ENCODE results near the gene GRIP2.

Gene GRIP2

DNA sequence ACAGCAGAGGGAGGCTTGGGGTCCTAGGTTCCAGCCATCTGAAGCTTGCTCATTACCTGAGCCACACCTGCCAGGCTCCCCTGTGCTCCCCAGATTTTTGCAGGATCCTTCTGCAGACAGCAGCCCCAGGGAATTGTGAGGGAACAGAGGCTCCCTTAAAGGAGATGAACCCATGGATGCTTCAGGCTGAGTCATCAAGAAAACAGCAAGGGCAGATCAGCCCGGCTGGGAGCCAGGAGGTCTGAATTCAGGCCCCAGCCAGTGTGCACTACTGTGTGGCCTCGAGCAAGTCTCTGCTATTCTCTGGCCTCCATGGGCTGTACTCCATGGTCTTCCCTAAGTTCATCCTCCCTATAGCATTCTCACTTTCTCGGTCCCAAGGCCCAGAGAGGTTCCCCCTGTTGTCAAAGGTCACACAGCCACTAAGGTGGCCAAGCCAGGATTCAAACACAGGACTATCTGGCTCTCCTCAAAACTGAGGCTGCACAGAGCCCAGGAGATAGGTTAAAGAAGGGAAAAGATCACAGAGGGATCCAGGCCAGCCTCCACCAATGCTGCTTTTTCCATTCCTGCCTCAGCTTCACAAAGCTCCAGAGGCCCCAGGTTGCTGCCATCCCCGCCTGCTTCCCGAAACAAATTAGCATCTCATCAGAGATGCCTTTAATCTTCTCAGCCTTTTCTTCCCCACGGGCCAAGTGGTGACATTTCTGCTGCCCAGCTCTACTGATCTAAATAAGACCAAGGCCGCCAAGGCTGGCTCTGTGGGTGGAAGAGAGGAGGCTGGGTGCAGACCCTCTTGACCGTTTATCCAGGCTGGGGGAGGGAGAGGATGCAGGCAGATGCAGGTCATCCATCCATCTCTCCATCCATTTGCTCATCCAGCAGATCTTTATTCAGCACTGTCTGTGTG is 21.2 kb upstream of the GRIP2 start:
- DNase-seq = no peak

DNA sequence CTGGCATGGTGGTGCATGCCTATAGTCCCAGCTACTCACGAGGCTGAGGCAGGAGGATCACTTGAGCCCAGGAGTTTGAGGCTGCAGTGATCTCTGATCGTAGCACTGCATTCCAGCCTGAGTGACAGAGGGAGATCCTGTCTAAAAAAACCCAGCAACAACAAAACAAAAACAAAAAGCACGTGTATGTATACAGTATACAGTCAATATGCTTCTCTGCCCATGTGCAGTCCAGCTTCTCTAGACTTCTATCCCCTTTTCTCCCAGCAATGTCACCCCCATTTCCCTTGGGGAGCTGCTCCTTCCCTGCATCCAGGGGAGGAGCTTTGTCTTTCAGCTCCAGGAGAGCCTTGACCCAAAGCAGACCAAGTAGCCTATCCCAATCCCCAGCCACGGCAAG is 20.0 kb upstream of the GRIP2 start:
- no peak for DNase-seq

DNA sequence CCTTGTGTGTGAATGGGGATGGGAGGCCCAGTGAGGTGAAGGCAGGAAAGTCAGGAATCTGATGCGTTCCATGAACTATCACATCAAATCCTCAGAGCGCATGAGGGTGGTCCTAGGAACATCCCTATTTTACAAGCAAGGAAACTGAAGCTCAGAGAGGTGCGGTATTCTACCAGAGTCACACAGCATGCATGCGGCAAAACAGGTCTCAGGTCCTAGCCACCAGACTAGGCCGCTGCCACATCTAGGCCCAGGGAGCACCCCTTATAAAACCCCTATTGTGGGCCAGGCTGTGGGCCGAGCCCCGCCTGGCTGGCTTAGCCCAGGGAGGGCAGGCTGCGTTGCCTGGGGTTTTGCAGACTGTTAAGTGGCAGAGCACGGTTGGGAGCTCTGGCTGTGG is 17.9 kb upstream of the GRIP2 start:
- DNase-seq = no peak

DNA sequence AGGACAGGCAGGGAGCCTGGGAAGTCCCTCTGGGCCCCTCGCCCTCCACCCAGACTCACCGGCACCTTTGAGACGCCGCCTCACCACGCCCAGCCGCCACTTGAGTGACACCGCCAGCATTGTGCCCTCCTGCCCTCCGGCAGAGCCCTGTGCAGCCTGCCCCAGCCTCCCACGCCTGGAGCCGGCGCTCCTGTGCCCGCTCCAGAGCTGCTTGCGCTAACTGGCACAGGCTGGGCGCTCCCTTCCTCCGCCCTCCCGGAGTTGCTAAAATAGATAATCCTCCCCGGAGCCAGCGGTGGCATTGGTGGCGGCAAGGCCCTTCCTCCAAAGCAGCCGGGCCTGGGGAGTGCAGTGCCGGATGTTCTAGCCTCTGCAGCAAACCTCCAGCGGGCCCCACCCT is 15.7 kb upstream of the GRIP2 start:
- DNase-seq = no peak

DNA sequence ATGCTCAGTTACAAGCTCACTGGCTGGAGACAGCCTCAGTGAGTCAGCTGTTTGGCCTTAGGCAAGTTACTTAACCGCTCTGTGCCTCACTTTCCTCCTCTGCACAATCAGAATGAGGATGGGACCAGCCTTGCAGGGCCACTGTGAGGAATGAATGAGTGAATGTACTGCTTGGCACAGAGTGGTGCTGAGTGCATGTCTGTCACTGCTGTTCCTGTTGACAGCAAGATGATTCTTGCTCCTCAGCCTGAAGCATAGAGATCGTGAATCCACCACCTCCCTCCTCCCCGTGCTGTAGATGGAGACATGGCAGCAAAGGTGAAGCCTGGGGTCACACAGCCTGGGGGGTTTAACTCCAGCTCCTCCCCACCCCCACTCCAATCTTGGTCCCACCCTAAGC is 14.6 kb upstream of the GRIP2 start:
- DNase-seq = no peak

DNA sequence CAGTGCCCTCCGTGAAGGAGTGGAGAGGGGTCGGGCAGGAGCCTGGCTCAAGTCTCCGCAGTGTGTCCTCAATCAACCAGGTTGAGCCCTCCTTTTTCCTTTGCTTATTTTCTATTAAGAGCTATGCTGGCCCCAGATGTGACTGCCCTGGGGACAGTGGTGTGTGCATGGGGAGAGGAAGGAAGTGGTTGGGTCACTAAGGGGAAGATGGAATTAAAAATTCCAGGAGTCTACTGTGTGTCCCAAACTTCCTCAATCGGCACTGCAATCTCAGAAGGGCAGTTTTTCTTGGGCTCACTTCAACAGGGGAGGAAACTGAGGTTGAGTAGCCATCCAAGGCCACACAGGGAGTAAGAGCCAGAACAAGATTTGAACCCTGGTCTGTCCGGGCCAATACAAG is 13.7 kb upstream of the GRIP2 start:
- no peak for DNase-seq

DNA sequence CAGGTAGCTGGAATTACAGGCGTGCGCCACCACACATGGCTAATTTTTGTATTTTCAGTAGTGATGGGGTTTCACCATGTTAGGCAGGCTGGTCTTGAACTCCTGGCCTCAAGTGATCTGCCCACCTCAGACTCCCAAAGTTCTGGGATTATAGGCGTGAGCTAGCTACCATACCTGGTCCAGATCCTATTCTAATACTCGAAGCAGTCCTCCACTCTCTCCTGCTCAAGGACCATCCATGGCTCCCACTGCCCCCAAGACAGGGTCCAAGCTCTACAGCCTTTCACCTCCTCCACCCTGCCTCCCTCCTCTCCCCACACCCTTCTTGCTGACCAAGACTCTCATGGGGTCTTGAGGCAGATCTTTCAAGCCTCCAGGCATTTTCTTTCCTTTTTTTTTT is 12.6 kb upstream of the GRIP2 start:
- DNase-seq = no peak

DNA sequence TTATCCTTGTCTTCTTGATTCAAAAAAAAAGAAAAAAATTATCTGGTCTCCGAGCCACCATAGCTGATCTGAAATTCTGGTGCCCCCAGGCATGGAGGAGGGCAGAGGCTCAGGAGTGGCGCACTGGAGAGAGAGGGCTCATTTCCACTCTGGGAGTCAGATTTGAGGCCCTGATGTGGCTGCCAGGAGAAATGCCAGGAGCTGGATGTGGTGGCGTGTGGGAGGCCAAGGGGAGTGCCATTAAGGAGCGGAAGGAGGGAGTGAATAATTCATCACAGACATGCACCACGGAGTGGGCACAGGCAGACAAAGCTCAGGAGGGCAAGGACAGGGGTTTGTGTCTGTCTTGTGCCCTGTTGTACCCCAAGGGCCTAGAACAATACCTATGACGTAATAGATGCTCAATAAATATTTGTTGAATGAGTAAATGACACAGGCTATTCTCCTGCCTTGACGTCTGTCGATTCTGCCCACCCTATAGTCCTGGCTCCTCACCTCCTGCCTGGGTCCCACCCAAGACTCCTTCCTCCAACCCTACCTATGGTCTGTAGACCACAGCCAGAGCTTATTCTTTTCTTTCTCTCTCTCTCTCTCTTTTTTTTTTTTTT is 12.0 kb upstream of the GRIP2 start:
- no peak for DNase-seq

DNA sequence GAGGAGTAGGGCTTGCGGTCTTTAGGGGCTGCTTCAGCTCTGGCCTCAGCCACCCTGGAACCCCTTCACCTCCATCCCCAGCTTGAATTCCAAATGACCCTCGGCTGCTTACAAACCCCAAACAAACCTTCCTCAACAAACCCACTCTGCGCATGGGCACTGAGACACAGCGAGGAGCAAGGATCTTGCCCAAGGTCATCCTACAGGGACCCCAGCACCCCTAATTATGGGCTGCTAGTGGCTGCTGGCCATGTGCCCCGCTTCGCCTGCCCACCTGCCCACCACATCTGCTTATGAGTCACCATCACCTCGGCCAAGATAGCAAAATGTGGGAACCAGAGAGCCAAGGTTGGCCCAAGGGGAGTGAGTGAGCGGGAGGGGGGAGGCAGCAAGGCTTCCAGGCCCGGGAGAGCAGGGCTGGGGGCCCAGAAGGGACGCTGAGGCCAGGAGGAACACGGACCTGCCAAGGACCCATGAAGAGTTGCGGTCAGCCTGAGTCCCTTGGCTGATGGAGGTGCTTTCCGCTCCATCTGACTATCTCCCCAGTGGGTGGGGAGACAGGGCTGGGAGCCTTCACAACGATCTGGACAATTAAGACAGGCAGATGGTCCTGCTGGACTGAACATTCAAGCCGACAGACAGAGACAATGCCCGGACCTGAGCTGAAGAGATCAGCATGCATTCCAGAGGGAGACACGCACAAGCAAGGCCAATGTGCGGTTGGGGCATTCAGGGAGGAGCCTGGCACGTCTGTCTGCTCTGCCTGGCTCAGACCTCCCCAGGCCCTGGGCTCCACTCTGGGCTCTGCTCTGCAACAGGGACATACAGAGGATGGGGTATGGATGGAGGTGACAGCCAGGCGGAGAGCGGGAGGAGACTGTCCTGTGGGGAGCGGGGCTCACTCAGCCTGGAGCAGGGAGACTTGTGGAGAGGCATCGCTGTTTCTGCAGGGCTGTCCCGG is 10.8 kb upstream of the GRIP2 start:
- DNase-seq = no peak

DNA sequence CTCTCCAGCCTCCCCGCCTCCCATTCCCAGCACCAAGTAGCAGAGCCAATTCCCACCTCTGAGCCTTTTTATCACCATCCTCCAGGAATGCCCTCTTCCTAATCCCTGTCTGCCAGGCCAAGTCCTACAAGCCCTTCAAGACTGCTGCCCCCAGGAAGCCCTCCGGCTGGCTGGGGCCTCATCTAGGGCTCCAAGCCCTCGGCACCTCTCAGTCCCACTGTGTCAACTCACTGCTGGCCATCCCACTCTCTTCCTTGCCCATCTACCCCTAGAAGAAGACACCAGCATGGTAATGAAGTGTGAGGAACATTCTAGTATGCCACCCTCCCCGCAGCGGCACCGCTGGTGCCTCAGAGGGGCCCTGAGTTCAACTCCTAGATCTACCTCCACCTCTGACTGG is 10.0 kb upstream of the GRIP2 start:
- no peak for DNase-seq

DNA sequence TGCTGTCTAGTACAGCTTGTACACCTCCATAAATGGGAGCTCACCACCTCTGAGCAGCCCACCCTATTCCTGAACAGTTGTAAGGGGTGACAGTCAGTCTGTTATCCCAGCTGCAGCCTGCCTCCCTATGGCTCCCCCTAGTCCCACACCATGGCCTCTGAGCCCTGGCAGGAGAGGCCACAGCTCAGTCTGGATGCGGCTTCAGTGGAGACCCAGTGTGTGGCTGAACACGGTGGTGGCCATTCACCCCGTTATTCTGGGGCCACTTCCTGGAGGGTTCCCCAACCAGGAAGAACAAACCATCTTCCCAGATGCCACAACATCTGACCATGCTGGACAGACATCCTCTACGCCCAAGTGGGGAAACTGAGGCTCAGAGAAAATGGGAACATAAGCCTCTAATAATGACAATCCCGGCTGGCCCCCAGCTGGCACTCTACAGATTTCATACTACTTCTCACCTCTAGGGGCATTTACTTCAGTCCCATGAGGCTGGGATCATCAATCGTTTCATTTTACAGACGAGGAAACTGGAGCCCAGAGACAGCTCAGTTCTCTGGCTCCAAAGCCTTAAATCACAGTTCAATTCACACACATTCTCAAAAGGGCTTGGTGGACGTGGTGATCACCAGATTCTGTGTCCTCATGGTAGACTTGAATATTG is 9.2 kb upstream of the GRIP2 start:
- DNase-seq = no peak

DNA sequence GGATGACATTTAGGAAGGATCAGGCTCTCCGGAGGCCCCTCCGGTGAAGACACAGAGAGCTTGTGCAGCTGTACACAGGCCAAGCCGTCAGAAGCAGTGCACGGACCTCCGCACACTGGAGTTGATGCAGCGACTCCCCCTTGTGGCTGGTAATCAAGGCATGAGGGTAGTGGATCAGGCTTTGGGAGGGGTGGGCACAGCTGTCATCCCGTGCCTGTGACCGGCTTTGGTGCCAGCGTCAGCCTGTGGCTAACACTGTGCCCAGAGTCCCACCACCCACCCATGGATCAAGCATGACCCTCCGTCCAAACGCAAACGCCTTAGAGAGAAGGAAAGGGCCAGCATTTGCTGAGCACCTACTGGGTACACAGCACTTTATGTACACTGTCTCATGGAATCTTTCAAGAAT is 8.2 kb upstream of the GRIP2 start:
- peak; percentile 4 for DNase-seq

DNA sequence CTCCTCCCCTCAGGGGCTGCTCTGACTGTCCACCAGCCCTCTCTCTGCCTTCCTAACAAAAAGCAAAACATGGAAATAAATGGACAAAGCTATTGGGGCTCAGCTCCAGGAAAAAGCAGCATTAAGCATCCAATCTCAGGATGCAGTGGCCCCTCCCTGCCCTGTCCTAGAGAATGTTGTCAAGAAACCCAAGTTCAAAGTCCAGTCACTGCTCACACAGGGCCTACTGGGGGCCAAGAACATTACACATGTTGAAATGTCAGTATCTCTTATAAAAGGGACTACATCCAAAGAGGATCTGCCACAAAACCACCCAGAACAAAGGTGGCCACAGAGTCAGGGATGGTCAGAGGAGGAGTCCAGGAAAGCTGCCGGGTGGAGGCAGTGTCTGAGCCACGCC is 7.6 kb upstream of the GRIP2 start:
- DNase-seq = no peak

DNA sequence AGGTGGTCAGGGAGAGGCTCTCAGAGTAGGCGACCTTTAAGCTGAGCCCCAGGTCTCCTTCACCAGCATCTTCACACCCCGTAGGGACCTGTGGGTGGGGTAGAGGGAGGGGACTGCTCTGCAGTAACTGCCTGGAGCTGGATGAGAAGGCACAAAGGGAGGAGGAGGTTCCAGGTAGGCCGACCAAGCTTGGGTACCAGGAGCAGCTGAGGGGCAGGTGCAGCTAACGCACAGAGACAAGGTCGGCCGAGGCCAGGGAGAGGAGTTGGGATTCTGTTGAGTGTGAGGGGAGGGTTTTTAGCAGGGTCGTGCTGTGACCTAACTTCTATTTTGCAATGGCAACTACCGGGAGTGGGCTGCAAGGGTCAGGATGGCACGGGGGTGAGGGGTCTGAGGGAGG is 5.9 kb upstream of the GRIP2 start:
- no peak for DNase-seq

DNA sequence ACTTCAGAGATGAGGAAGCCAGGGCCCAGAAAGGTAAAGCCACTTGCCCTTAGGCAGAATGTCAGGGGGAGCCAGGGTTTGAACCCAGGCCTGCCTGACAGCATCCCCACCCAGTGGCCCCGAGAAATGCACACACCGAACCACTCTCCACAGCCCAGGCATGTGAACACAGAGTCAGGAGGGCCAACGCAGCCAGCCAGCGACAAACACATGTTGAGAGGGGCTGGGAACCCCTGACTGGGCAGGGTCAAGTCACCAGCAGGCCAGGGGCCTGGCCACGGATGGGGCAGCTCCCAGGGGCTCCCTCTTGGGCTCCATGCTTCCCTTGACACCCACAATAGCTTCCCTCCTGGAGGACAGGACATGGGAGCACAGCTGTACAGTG is 5.1 kb upstream of the GRIP2 start:
- DNase-seq = no peak

DNA sequence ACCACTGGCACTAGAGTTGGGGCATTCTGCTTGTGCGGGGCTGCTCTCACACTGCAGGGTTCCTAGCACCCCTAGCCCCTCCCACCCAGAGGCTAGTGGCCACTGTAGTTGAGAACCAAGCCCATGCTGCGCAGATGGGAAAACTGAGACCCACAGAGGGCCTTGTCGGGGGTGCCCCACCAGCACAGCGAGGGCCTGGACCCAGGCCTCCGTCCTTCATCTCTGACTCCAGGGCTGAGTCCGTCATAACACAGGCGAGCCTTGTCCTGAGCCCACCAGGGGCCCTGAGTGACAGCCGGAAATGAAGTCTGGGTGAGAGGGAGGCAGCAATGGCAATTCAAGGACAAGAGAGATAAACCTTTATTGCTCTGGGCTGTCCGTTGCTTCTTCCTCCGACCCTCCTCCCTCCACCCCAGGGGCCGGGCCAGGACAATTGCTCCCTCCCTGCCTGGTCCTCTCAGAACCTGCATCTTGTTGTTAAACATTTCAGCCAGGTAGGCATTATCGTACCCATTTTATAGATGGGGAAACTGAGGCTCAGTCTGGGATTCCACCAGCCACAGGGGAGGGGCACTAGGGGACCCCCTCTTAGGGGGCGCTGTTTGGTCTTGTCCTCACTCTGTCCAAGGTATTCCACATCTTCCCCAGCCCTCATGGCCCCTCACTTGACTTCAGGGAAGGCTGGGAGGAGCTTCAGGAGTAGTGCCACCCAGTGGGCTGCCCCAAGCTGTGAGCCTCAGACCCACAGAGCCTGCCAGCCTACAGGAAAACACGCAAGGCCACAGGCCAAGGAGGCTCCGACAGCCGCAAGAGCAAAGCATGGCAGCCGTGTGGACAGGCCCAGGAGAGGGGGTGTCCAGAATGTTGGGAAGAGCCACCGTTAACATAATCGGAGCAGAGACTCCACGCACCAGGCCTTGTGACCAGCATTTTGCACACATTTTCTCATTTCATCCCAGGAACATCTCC is 4.4 kb upstream of the GRIP2 start:
- no peak for DNase-seq

DNA sequence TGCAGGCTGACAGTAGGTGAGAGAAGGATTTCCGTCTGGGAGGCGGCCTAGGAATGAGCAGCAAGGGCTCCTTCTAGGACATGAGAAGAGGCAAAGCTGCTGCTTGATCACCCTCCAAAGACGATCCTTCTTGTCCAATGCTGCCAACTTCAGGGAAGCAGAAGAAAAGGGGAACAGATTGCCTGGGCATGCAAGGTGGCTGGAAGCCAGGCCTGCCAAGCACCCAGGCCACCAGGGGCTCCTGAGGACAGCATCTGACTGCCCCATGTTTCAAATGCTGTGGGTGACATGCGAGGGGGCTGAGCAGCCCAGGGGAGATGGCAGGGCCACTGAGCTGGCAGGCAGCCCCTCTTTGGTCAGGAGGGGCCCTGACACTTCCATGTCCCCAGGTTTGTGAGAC is 3.3 kb upstream of the GRIP2 start:
- no peak for DNase-seq

DNA sequence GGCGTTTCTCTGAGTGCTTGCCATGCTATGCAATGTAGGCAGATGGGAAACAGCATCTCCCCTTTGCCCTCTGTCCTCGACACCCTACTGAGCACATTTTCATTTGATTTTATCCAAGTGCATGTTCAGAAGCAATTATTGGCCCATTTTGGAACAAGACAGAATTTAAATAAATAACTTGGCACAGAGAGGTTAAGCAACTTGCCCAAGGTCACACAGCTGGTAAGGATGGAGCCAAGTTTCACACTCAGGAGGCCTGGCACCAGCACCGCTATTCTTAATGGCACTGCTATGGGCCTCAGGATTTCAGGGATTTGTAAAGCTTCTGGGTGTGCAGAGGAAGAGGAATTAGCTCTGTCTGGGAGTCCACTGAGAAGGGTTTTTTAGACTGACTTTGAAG is 2.5 kb upstream of the GRIP2 start:
- no peak for DNase-seq

DNA sequence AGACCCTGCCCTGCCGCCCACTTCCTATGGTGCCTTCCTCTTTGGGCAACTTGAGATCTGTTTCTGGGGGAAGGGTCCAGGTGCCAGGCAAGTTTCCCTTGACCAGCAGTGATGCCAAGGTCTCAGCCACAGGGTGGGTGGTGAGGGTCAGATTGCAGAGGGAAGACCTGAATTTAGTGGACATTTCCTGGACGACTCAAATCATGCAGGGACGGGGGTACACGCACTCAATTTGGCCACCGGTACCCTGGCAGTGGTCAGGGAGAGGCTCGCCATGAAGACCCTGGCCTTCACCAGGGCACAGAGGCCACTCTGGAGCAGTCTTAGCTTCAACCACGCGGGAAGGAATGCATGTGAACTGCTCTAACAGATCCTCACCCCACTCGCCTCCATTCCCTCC is 1.5 kb upstream of the GRIP2 start:
- no peak for DNase-seq

DNA sequence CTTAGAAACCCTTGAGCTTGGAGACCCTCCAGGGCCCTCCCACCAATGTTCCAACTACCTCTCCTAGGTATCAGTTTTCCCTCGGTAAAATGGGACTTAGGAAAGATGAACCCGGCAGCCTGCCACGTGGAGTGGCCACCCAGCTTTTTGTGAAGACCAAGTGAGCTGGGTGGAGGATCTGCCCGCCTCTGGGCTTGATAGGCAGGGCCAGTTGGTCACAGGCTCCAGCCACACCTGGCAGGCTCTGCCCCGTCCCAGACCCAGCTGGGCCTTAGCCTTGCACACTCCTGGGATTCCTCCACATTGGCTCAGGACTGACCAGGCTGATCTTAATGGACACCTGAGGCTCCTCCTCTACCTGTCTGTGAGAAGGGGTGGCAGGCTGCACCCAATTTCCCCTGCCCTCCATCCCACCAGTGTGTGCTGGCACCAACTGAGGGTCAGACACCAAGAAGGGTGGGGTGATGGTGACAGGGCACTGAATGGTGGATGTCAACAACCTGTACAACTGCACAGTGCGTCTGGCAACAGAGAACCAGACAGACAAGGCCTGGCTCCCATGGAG is 761 bp upstream of the GRIP2 start:
- no peak for DNase-seq

DNA sequence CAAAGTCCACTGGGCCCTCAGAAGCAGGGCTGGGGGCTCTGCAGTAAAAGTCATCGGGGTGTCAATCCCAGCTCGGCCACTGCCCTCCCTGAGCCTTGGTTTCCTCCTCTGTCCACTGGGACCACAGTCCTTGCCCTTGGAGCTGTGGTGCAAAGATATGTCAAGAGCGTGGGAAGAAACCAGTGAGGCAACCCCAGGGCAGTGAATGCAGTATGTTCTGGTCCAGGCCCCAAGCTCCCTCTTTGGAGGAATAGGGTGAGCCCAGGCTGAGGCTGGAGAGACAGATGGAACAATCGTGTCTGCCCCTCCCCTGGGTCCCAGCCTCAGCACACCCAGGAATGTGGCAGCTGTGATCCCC is 779 bp downstream of the GRIP2 start:
- DNase-seq = no peak
